ENCODE data around the gene HOXC10.

The HOXC10 gene

DNA sequence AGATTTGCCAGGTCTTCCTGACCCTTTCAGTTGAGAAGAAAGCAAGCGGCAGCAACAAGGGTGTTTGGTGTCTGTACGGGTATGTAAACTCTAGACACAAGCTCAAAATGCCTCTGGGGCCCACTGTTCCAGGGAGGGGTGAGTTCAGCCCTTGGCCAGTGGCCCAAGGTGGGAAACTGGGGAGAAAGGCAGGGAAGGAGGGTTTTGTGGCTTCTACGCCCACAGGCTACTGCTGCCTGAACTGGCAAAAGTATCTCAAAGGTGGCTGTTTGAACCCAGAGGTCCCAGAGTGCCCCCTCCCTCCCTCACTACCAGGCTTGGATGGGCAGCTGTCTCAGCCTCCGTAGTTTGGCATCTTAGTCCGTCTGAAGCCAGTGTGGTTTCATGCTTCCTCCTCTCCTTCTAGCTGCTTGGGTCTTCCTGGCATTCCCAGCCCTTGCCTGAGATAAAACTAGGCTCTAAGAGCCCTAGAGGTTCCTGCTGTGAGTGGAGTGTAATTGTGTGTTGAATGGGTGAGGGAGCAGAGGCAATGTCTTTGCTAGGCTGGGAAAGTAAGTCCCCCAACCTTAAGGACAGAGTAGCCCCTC lies 53.4 kb downstream of the HOXC10 start:
- in situ Hi-C loops (cut with HindIII; ENCODE audit: low sequenced_read_pairs), result no loop called here
- H3K4me3 ChIP-seq (ENCODE audit: low read depth, low read length), result no peak overlapping the region
- no peak for DNase-seq (ENCODE audit: low read depth)
- TF ChIP-seq CTCF (IDR thresholded peaks at IDR 0.05; ENCODE audit: low read depth, low read length, missing control alignments), result no peak

DNA sequence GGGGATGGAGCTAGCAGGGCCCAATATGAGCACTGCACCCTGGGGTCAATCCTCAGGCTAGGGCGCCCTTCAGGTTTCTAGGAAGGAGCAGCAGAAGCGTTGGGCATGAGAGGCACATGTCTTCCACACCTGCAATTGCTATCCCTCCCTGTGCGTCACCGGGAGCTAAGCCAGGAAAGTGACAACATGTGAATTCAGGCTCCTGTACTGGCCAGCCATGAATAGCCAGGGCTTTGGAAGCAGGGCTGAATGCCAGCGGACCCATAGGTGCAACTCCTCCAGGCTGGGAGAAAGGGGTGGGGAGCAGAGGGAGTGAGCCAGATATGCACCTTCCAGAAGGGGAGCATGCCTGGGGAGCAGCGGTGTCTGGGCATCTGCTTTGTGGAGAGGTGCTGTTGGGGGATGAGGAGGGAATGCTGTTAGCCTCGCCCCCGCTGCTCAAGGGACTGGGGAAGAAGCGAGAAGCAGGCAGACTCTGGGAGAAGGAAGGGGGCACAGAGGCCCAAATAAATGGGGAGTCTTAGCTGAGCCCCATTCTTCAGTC lies 54.0 kb downstream of the HOXC10 start:
- H3K4me3 ChIP-seq (ENCODE audit: low read depth, low read length), result no peak overlapping the region
- TF ChIP-seq CTCF (IDR thresholded peaks at IDR 0.05; ENCODE audit: low read depth, low read length, missing control alignments), result no peak
- no peak for DNase-seq (ENCODE audit: low read depth)
- in situ Hi-C loops (cut with HindIII; ENCODE audit: low sequenced_read_pairs), result no loop called here

DNA sequence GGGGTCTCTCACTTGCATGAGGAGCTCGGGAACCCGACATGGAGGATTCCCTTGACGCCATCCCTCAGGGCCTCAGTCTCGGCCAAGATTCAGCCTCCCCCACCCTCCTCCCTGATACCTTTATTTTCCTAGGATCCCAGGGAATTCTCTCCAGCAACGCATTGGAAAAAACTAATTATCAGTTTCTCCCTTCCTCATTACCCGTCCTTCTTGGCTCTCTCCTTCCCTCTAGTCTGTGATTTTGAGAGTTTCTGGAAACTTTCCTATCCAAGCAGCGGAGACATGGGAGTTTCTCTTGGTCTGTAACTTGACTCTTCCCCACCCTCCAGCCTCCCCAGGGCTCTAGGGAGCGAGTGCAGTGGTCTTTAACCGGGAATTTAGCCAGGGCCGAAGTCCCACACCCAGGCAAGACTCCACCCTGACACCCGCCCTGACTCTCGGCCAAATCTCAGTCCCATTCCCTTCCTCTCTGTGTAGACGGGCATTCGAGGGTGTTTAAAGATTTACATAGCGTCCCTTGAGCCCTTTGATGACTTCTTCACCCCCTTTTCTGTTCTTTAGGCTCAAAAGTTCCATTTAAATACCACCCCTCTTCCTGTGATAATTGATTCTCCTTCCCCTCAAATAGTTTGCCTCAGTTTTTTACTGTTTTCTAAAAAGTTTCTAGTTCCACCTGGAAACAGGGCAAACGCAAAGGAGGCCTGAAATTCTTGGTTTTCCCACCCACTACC lies 54.6 kb downstream of the HOXC10 start:
- in situ Hi-C loops (cut with HindIII; ENCODE audit: low sequenced_read_pairs), result no loop called here
- TF ChIP-seq CTCF (IDR thresholded peaks at IDR 0.05; ENCODE audit: low read depth, low read length, missing control alignments), result no peak
- DNase-seq (ENCODE audit: low read depth), result no peak
- H3K4me3 ChIP-seq (ENCODE audit: low read depth, low read length), result no peak overlapping the region

All from astrocyte of the cerebellum (primary cell).